Keratinocyte (primary cell): ENCODE data around the gene AADACL2. TPM values are rescaled to one million over a fixed set of nuclear protein-coding genes. Genes with fewer than 3 reads are reported as not detected.

Experiments used
- DNase-seq: peaks from one replicate; pipeline ENCODE4 v3.0.0-alpha.2; 2011; ENCODE audit warnings: low read depth, missing footprints, low spot score
- FAIRE-seq: peaks from 2 replicates; lab custom pipeline; 2011; peaks lifted over from hg19 to GRCh38; lab: Jason Lieb, UNC
- H2AFZ ChIP-seq: 2 replicates; pipeline ENCODE4 v1.6.0; 2012; ENCODE audit warnings: low read length, control low read depth, inconsistent platforms; ENCODE audit not compliant: control insufficient read depth
- H3K27ac ChIP-seq: 2 replicates; pipeline ENCODE4 v1.5.1; 2011; ENCODE audit warnings: low read length; ENCODE audit not compliant: control insufficient read depth, insufficient read depth
- H3K27me3 ChIP-seq: 3 replicates; pipeline ENCODE4 v1.6.0; 2011; ENCODE audit warnings: low read length; ENCODE audit not compliant: control insufficient read depth, insufficient read depth; ENCODE audit errors: extremely low read depth
- H3K36me3 ChIP-seq, 2 experiments: 2 replicates in 1 of 2; 3 replicates in 1 of 2; pipeline ENCODE4 v1.5.1; 2011; ENCODE audit warnings: low read length in 2 of 2, mild to moderate bottlenecking in 1 of 2; ENCODE audit not compliant: control insufficient read depth in 2 of 2, insufficient read depth in 2 of 2; ENCODE audit errors: extremely low read depth in 1 of 2
- H3K4me1 ChIP-seq: 3 replicates; pipeline ENCODE4 v1.5.1; 2011; ENCODE audit warnings: low read length; ENCODE audit not compliant: control insufficient read depth, insufficient read depth; ENCODE audit errors: extremely low read depth
- H3K4me2 ChIP-seq: 3 replicates; pipeline ENCODE4 v1.6.0; 2011; ENCODE audit warnings: low read depth, low read length; ENCODE audit not compliant: control insufficient read depth, insufficient read depth; ENCODE audit errors: extremely low read depth
- H3K4me3 ChIP-seq, 3 experiments: fragments of 200-600 bp in 1 of 3; sonication (generic) in 1 of 3; 2 replicates in 2 of 3; 3 replicates in 1 of 3; pipeline ENCODE4 v1.5.1; 2011 to 2016; ENCODE audit warnings: low read length in 3 of 3, mild to moderate bottlenecking in 3 of 3, control low read depth in 2 of 3, inconsistent platforms in 1 of 3, low read depth in 1 of 3, mixed read lengths in 1 of 3, mixed run types in 1 of 3, moderate library complexity in 1 of 3; ENCODE audit not compliant: control insufficient read depth in 2 of 3, insufficient read depth in 2 of 3; ENCODE audit errors: extremely low read depth in 1 of 3
- H3K79me2 ChIP-seq: 2 replicates; pipeline ENCODE4 v1.6.0; 2012; ENCODE audit warnings: low read length; ENCODE audit not compliant: control insufficient read depth, insufficient read depth
- H3K9ac ChIP-seq: 3 replicates; pipeline ENCODE4 v1.6.0; 2011; ENCODE audit warnings: low read length; ENCODE audit not compliant: control insufficient read depth, insufficient read depth; ENCODE audit errors: extremely low read depth
- H3K9me1 ChIP-seq: 3 replicates; pipeline ENCODE4 v1.6.0; 2011; ENCODE audit warnings: low read length; ENCODE audit not compliant: control insufficient read depth, insufficient read depth; ENCODE audit errors: extremely low read depth
- H3K9me3 ChIP-seq: 2 replicates; pipeline ENCODE4 v1.5.1; 2012; ENCODE audit warnings: low read depth, low read length; ENCODE audit not compliant: control insufficient read depth
- H4K20me1 ChIP-seq: 3 replicates; pipeline ENCODE4 v1.6.0; 2011; ENCODE audit warnings: low read length; ENCODE audit not compliant: control insufficient read depth, insufficient read depth; ENCODE audit errors: extremely low read depth
- CTCF ChIP-seq, 3 experiments: IDR thresholded peaks in 1 of 3; conservative IDR thresholded peaks in 1 of 3; optimal IDR thresholded peaks in 1 of 3; 2 replicates in 2 of 3; 3 replicates in 1 of 3; pipeline versions ENCODE3 to v1.5.1; 2011; ENCODE audit warnings: low read length in 3 of 3, mild to moderate bottlenecking in 3 of 3, moderate library complexity in 2 of 3, control low read depth in 1 of 3, inconsistent platforms in 1 of 3; ENCODE audit not compliant: insufficient read depth in 2 of 3; ENCODE audit errors: extremely low read depth in 1 of 3
- EZH2 ChIP-seq: IDR thresholded peaks from one replicate; pipeline ENCODE4 v1.6.1; 2012; ENCODE audit warnings: inconsistent platforms, mild to moderate bottlenecking, low read length, moderate library complexity
- dilution Hi-C: fragments of 300-500 bp; cut with MboI; formaldehyde crosslinking; loops from one replicate; pipeline ENCODE4 v1.7.0; 2020; ENCODE audit warnings: low sequenced_read_pairs; ENCODE audit not compliant: extremely low pct_ligation_motif_present
- polyA plus RNA-seq, 5 experiments: library from polyadenylated mRNA; depleted of rRNA in 3 of 5; stranded (reverse) in 3 of 5; stranded (forward) in 1 of 5; unstranded in 1 of 5; fragments of >200 nt; gene quantifications; 1 replicate in 1 of 5; 2 replicates in 3 of 5; 3 replicates in 1 of 5; pipeline versions ENCODE4 v1.2.1 to v1.2.3, GENCODE V29; 2011 to 2012; ENCODE audit warnings: missing spikeins in 2 of 5, low read depth in 1 of 5, low replicate concordance in 1 of 5

AADACL2 gene
- polyA plus RNA-seq, 1 donor (not counting 4 experiments of a cell fraction or from before 2014, with no cell fraction given) = 0.38 TPM

DNA sequence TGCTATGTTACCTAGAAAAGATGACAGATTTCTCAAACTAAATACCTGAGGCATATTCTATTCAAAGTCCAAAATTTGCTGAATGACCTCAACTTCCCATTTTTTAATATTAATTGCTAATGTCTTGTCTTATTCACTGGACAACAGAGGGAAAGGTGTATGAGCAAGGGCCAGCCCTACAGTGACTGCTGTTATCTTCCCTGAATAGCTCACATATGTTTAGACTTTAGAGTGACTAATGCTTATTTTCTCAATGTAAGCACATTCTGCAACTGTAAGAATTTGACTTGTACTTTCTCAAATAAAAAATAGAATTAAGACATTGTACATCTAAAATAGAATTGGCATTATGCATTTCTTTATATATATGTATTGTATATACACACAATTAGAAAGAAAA is 26.5 kb upstream of the AADACL2 start:
- no peak for DNase-seq
- Histone ChIP-seq H3K4me3 (no peak overlapping the region), H3K4me2 (no peak overlapping the region), H3K36me3 (no peaks in the 10 kb centered on the region), H3K27me3 (no peaks in the 10 kb centered on the region), H3K9me3 (no peaks in the 10 kb centered on the region), H3K9ac (no peak overlapping the region), H2AFZ (no peak overlapping the region), H3K9me1 (no peaks in the 10 kb centered on the region), H4K20me1 (no peaks in the 10 kb centered on the region), H3K4me1 (no peaks in the 10 kb centered on the region), H3K27ac (no peak overlapping the region), H3K79me2 (no peaks in the 10 kb centered on the region)
- dilution Hi-C loops = no loop called here
- FAIRE-seq = no peak
- TF ChIP-seq EZH2 (no peak), CTCF (optimal IDR thresholded peaks at IDR 0.05 in 1 of 3, IDR thresholded peaks at IDR 0.05 in 1 of 3, conservative IDR thresholded peaks at IDR 0.05 in 1 of 3; ENCODE audit: extremely low read depth in 1 of 3, insufficient read depth in 2 of 3, low read length in 3 of 3) (no peak)

- no peak for FAIRE-seq
- Histone ChIP-seq H3K4me3 (no peak overlapping the region), H3K4me2 (no peak overlapping the region), H4K20me1 (no peaks in the 10 kb centered on the region), H3K36me3 (no peaks in the 10 kb centered on the region), H3K9ac (no peak overlapping the region), H2AFZ (no peak overlapping the region), H3K79me2 (no peaks in the 10 kb centered on the region), H3K27ac (no peak overlapping the region), H3K9me3 (no peaks in the 10 kb centered on the region), H3K27me3 (no peaks in the 10 kb centered on the region), H3K9me1 (no peaks in the 10 kb centered on the region), H3K4me1 (no peaks in the 10 kb centered on the region)
- DNase-seq = no peak
- no peak for TF ChIP-seq CTCF (optimal IDR thresholded peaks at IDR 0.05 in 1 of 3, IDR thresholded peaks at IDR 0.05 in 1 of 3, conservative IDR thresholded peaks at IDR 0.05 in 1 of 3; ENCODE audit: extremely low read depth in 1 of 3, insufficient read depth in 2 of 3, low read length in 3 of 3)
- TF ChIP-seq EZH2 = no peak
- dilution Hi-C loops = no loop called here
These were observed 24.9 kb upstream of the AADACL2 start for GRCh38 chr3:151708868-151709267.
